SU-DHL-6 (cell line): Measurements from ENCODE around the gene LCN10.
"Not testable (repeated sequence)": the region's sequence is repeated elsewhere in the genome, so short reads cannot be mapped to it uniquely, and the experiment has no call there.

ENCODE experiments used
- H2AFZ ChIP-seq: fragments of 200-600 bp; sonication (generic); 2 replicates; pipeline ENCODE4 v1.6.1; 2014; ENCODE audit warnings: low read depth, mild to moderate bottlenecking, moderate library complexity, mixed read lengths, antibody characterized with exemption, low read length; ENCODE audit not compliant: severe bottlenecking
- H3F3A ChIP-seq: fragments of 200-600 bp; shearing (Covaris generic); 2 replicates; pipeline ENCODE4 v1.6.0; 2016; ENCODE audit warnings: antibody characterized with exemption, mild to moderate bottlenecking; ENCODE audit not compliant: insufficient read depth
- H3K27ac ChIP-seq: fragments of 200-600 bp; sonication (generic); 2 replicates; pipeline ENCODE4 v1.5.1; 2016; ENCODE audit warnings: low read depth, mild to moderate bottlenecking, low read length, moderate library complexity, mixed read lengths
- H3K27me3 ChIP-seq: fragments of 200-600 bp; sonication (generic), shearing (Covaris generic); 2 replicates; pipeline ENCODE4 v1.6.0; 2014; ENCODE audit warnings: mild to moderate bottlenecking, low read length
- H3K36me3 ChIP-seq: fragments of 200-600 bp; sonication (generic); 2 replicates; pipeline ENCODE4 v1.6.1; 2014; ENCODE audit warnings: mild to moderate bottlenecking, low read length, mixed read lengths
- H3K4me2 ChIP-seq: fragments of 300-600, 200-600 bp; shearing (Covaris generic), sonication (generic); 2 replicates; pipeline ENCODE4 v1.6.0; 2014; ENCODE audit warnings: low read length, low read depth, mild to moderate bottlenecking; ENCODE audit not compliant: poor library complexity, severe bottlenecking
- H3K4me3 ChIP-seq: fragments of 200-600 bp; sonication (generic); 2 replicates; pipeline ENCODE4 v1.5.1; 2014; ENCODE audit warnings: antibody characterized with exemption, low read length, mild to moderate bottlenecking, mixed read lengths; ENCODE audit not compliant: insufficient read depth, poor library complexity, severe bottlenecking
- H3K79me2 ChIP-seq: fragments of 200-600 bp; sonication (generic); 2 replicates; pipeline ENCODE4 v1.6.1; 2014; ENCODE audit warnings: mild to moderate bottlenecking, low read length, moderate library complexity; ENCODE audit not compliant: insufficient read depth
- H3K9ac ChIP-seq: fragments of 200-600 bp; sonication (generic); 2 replicates; pipeline ENCODE4 v1.7.0; 2014; ENCODE audit warnings: mild to moderate bottlenecking, low read length
- H3K9me2 ChIP-seq: fragments of 200-600 bp; sonication (generic); replicated peaks from 2 replicates; pipeline ENCODE4 v1.6.1; 2014; ENCODE audit warnings: low read length; ENCODE audit not compliant: insufficient read depth
- H3K9me3 ChIP-seq: fragments of 200-600 bp; sonication (generic); 2 replicates; pipeline ENCODE4 v1.6.1; 2014; ENCODE audit warnings: low read length, mixed read lengths; ENCODE audit not compliant: insufficient read depth
- H4K20me1 ChIP-seq: fragments of 200-600 bp; sonication (generic); 2 replicates; pipeline ENCODE4 v1.6.1; 2014; ENCODE audit warnings: low read depth, mild to moderate bottlenecking, antibody characterized with exemption, low read length, moderate library complexity, mixed read lengths
- EZH2phosphoT487 ChIP-seq: fragments of 200-600 bp; sonication (generic), shearing (Covaris generic); conservative IDR thresholded peaks from 2 replicates; pipeline ENCODE4 v1.6.1; 2018; ENCODE audit warnings: mild to moderate bottlenecking, antibody characterized with exemption, low read length, moderate library complexity, mixed read lengths
- TF ChIP-seq, protein P1 (sequence below): fragments of 200-600 bp; sonication (generic); IDR thresholded peaks from one replicate; pipeline ENCODE4 v1.5.1; 2017; ENCODE audit warnings: antibody characterized with exemption, mild to moderate bottlenecking, low read length, moderate library complexity; ENCODE audit not compliant: insufficient read depth, poor library complexity, severe bottlenecking

LCN10 gene

GRCh38 chr9:136789523-136789937 is 46.8 kb upstream of the LCN10 start:
- Histone ChIP-seq H4K20me1 (no peaks in the 10 kb centered on the region), H3K27me3 (no peaks in the 10 kb centered on the region), H3K4me2 (no peak overlapping the region), H3K9ac (no peak overlapping the region), H3K27ac (no peak overlapping the region), H2AFZ (no peak overlapping the region), H3K4me3 (no peak overlapping the region), H3F3A (peaks cover 6% of the 10 kb centered on the region; the same call in 1 of the 2 replicates), H3K9me2 (no peaks in the 10 kb centered on the region), H3K36me3 (no peaks in the 10 kb centered on the region), H3K9me3 (no peaks in the 10 kb centered on the region), H3K79me2 (no peaks in the 10 kb centered on the region)
- TF ChIP-seq EZH2phosphoT487, result no peak
- TF ChIP-seq, protein P1, sequence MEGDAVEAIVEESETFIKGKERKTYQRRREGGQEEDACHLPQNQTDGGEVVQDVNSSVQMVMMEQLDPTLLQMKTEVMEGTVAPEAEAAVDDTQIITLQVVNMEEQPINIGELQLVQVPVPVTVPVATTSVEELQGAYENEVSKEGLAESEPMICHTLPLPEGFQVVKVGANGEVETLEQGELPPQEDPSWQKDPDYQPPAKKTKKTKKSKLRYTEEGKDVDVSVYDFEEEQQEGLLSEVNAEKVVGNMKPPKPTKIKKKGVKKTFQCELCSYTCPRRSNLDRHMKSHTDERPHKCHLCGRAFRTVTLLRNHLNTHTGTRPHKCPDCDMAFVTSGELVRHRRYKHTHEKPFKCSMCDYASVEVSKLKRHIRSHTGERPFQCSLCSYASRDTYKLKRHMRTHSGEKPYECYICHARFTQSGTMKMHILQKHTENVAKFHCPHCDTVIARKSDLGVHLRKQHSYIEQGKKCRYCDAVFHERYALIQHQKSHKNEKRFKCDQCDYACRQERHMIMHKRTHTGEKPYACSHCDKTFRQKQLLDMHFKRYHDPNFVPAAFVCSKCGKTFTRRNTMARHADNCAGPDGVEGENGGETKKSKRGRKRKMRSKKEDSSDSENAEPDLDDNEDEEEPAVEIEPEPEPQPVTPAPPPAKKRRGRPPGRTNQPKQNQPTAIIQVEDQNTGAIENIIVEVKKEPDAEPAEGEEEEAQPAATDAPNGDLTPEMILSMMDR, result no peak

DNA sequence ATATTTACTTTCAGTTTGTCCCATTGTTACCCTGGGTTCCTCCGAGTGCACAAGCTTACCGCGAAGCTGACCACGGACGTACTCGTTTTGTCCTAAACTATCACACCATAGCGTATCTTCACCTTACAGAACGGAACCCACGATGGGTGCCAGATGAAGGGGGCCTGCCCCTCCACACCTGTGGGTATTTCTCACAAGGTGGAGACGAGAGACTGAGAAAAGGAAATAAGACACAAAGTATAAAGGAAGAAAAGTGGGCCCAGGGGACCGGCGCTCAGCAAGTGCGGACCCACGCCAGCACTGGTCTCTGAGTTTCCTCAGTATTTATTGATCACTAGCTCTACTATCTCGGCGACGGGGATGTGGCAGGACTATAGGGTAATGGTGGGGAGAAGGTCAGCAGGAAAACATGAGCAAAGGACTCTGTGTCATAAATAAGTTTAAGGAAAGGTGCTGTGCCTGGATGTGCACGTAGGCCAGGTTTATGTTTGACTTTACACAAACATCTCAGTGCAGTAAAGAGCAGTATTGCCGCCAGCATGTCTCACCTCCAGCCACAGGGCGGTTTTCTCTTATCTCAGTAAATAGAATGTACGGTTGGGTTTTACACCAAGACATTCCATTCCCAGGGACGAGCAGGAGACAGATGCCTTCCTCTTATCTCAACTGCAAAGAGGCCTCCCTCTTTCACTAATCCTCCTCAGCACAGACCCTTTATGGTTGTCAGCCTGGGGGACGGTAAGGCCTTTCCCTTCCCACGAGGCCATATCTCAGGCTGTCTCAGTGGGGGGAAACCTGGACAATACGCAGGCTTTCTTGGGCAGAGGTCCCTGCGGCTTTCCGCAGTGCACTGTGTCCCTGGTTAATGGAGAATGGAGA is 46.1 kb upstream of the LCN10 start:
- H3K9me2 ChIP-seq, H3K4me3 ChIP-seq, H2AFZ ChIP-seq, H3K9ac ChIP-seq, H4K20me1 ChIP-seq, H3F3A ChIP-seq, H3K4me2 ChIP-seq, H3K36me3 ChIP-seq, H3K27ac ChIP-seq, H3K79me2 ChIP-seq, H3K27me3 ChIP-seq, H3K9me3 ChIP-seq: not testable (repeated sequence)

- no peaks in the 10 kb centered on the region for H3K79me2 ChIP-seq
- H3K9me2 ChIP-seq, result no peaks in the 10 kb centered on the region
- TF ChIP-seq, protein P1, result peak; percentile 67
- TF ChIP-seq EZH2phosphoT487, result no peak
- no peak overlapping the region for H3K27ac ChIP-seq
- no peak overlapping the region for H2AFZ ChIP-seq
- no peak overlapping the region for H3K4me3 ChIP-seq
- no peaks in the 10 kb centered on the region for H3K9me3 ChIP-seq
- H3K9ac ChIP-seq, result no peak overlapping the region
- peaks cover 6% of the 10 kb centered on the region; the same call in 1 of the 2 replicates for H3F3A ChIP-seq
- no peaks in the 10 kb centered on the region for H3K27me3 ChIP-seq
- no peaks in the 10 kb centered on the region for H3K36me3 ChIP-seq
- no peaks in the 10 kb centered on the region for H4K20me1 ChIP-seq
- no peak overlapping the region for H3K4me2 ChIP-seq
Measured at GRCh38 chr9:136787690-136788400, 45.1 kb upstream of the LCN10 start.

- H3K9me3 ChIP-seq, H3K9ac ChIP-seq, H3K4me2 ChIP-seq, H3K27ac ChIP-seq, H3K36me3 ChIP-seq, H3K4me3 ChIP-seq, H2AFZ ChIP-seq, H4K20me1 ChIP-seq, H3K27me3 ChIP-seq, H3K9me2 ChIP-seq, H3F3A ChIP-seq, H3K79me2 ChIP-seq: not testable (repeated sequence)
Measured at GRCh38 chr9:136786983-136787382, 44.2 kb upstream of the LCN10 start.
